ENCODE data around the gene SPRING1.

The SPRING1 gene

GRCh38 chr12:116737774-116738657 is at the start of gene SPRING1, which contains the start of gene RNFT2:
Gene SPRING1, minus strand, starts transcription at chr12:116738069. Its CDS starts 169 bp downstream, at chr12:116737900.
Gene RNFT2, plus strand, starts transcription at chr12:116738315. Its CDS starts 2,183 bp downstream, at chr12:116740498.
- no peak for TF ChIP-seq CTCF (IDR thresholded peaks at IDR 0.05)

- no peak for TF ChIP-seq CTCF (IDR thresholded peaks at IDR 0.05)
These were observed 46.4 kb upstream of the SPRING1 start for GRCh38 chr12:116784238-116784612.

GRCh38 chr12:116783525-116784237 is 45.8 kb upstream of the SPRING1 start:
- no peak for TF ChIP-seq CTCF (IDR thresholded peaks at IDR 0.05)

- no peak for TF ChIP-seq CTCF (IDR thresholded peaks at IDR 0.05)
These were observed 43.1 kb upstream of the SPRING1 start for GRCh38 chr12:116780942-116781341.

GRCh38 chr12:116779597-116779996 is 41.7 kb upstream of the SPRING1 start:
- TF ChIP-seq CTCF (IDR thresholded peaks at IDR 0.05) = no peak

- TF ChIP-seq CTCF (IDR thresholded peaks at IDR 0.05) = no peak
These were observed 39.4 kb upstream of the SPRING1 start for GRCh38 chr12:116777245-116777644.

GRCh38 chr12:116774020-116774419 is 36.2 kb upstream of the SPRING1 start:
- no peak for TF ChIP-seq CTCF (IDR thresholded peaks at IDR 0.05)
